K562 treated with DMSO at 1 percent for 48 hours (cell line): ENCODE data around the gene PTPRS. TPM values are rescaled to one million over a fixed set of nuclear protein-coding genes. Genes with fewer than 3 reads are reported as not detected.

ENCODE experiments used
- total RNA-seq: library from RNA; unstranded; fragments of 300-600 nt; gene quantifications from 2 replicates; pipeline ENCODE4 v1.2.3, GENCODE V29; 2022; ENCODE audit warnings: low replicate concordance; ENCODE audit errors: extremely low read depth

Gene PTPRS
- total RNA-seq, result not detected in 2 replicates

GRCh38 chr19:5340637-5341447 is at the start of gene PTPRS:
TSS of gene PTPRS (minus strand) at chr19:5340812. CDS start at chr19:5286140, 54,672 bp downstream.

Other genes starting within 250 kb of the PTPRS start
- gene ZNRF4, start 114.6 kb upstream of the PTPRS start, total RNA-seq, result not detected in 2 replicates
- gene TINCR, start 227.1 kb upstream of the PTPRS start, total RNA-seq, result not detected in 2 replicates